ENCODE data around the gene PKN1.
A peak's percentile ranks its signal among the peaks of the same experiment; 100 is the strongest.

Gene PKN1

GRCh38 chr19:14507704-14508542, 74.8 kb downstream of the PKN1 start:
- TF ChIP-seq POLR2A (IDR thresholded peaks at IDR 0.05; ENCODE audit: low read depth, low read length): no peak
- DNase-seq (ENCODE audit: insufficient read length, low spot score) (no peak), FAIRE-seq (no peak)

DNA sequence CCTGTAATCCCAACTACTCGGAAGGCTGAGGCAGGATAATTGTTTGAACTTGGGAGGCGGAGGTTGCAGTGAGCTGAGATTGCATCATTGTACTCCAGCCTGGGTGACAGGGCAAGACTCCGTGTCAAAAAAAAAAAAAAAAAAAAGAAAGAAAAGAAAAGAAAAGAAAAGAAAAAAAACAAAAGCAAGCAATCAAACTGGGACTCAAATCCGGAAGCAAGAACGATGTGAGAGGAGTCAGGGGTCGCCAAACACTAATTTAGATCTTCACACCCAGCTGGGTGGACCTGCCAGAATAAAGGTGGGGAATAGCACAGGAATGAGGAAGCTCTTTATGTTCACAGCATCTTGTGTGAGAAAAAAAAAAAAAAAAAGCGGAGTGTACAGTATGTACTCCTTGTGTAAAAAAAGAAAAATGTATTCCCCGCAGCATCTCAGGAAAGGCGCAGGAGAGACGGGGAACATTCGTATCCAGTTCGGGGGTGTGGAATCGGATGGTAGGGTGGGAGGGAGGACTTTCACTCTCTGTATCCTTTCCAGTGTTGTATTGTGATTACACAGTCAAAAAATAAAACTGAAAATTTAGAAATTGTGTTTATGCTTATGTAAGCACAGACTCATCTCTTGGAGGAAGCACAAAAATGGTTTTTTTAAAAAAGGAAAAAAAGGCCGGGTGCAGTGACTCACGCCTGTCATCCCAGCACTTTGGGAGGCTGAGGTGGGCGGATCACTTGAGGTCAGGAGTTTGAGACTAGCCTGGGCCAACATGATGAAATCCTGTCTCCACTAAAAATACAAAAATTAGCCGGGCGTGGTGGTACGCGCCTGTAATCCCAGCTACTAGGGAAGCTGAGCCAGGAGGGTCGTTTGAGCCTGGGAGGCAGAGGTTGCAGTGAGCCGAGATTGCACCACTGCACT, 77.5 kb downstream of the PKN1 start:
- DNase-seq (ENCODE audit: insufficient read length, low spot score) (no peak), FAIRE-seq (no peak)
- TF ChIP-seq POLR2A (IDR thresholded peaks at IDR 0.05; ENCODE audit: low read depth, low read length): no peak

DNA sequence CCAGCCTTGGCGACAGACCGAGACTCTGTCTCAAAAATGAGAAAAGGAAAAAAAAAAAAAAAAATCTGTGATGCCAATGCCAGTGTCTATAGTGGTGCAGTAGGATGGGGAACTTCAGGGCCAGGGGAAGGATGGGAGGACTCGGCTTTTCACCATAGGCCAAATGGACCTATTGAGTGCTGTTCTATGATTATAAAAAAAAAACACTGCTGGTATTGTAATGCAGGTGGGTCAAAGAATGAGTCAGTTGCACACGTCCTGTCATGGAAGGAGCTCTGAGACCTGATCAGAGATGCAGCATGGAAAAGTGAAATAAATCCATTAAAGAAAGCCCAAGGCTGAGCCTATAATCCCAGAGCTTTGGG, 78.1 kb downstream of the PKN1 start:
- FAIRE-seq (no peak), DNase-seq (ENCODE audit: insufficient read length, low spot score) (no peak)
- no peak for TF ChIP-seq POLR2A (IDR thresholded peaks at IDR 0.05; ENCODE audit: low read depth, low read length)

DNA sequence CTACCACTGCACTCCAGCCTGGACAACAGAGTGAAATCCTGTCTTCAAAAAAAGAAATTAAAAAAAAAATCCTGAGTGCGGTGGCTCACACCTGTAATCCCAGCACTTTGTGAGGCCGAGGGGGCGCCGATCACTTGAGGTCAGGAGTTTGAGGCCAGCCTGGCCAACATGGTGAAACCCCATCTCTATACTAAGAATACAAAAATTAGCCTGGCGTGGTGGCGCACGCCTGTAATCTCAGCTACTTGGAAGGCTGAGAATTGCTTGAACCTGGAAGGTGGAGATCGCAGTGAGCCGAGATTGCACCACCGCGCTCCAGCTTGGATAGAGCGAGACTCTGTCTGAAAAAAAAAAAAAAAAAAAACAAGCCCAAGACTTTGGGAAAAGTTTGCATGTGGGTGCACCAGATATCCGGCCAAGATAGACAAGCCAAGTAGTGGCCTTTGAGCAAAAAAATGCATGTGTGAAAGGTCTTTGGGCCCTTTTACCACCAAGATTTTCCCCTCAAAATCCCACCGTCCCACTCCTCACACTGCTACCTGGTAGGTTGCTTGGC, 79.4 kb downstream of the PKN1 start:
- DNase-seq (ENCODE audit: insufficient read length, low spot score): no peak
- no peak for TF ChIP-seq POLR2A (IDR thresholded peaks at IDR 0.05; ENCODE audit: low read depth, low read length)
- no peak for FAIRE-seq

DNA sequence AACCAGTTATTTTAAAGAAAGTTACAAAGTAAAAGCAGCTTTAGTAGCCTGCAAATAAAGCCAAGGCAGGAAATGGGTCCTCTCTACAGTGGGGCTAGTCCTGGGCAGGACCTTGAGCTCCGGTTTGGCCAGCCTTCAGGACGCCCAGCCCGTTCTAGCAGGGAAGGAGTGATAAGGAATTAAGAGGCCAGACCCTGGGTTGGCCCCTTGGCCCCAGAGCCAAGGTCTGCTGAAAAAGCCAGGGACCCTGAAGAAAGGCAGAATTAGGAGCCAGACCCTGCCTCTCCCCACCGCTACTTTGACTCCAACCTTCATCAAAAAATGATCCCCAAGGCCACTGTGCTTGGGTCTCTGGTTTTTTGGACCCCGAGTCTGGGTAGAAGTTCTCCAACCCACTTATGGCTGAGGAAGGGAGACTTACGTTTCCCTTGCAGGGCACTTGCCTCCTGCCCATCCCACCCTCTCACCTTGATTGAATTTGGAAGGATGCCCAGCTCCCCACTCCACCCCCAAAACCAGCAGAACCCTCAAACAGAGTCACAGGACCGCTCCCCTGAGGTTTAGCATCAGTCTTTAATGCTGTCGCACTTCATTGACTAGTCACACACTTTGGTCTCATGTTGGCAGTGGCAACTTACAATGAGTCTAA, 81.2 kb downstream of the PKN1 start:
- no peak for TF ChIP-seq POLR2A (IDR thresholded peaks at IDR 0.05; ENCODE audit: low read depth, low read length)
- DNase-seq (ENCODE audit: insufficient read length, low spot score) (no peak), FAIRE-seq (no peak)

DNA sequence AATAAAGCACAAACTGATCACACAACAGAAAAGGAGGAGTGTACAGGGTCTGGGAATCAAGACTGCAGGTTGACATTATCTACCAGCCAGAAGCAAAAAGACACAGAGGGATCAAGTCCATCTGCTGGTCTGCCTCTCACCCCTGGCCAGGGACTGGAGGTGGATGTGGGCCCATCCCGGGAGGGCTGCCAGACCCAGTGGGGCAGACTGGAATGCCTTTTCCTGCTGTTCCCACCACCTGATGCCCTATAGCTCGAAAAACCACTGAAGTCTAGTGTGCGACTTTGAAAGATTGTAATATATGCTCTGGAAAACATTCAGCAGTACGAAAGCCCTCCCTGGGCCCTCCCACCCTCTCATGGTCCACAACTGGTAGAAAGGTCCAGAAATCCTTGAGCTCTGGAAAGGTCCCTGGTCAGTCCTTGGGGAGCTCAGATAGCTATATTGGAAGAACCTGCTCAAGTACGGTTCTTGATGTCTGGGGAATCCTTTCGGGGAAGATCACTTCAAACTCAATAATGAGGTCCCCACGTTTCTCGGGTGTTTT, 82.5 kb downstream of the PKN1 start:
- TF ChIP-seq POLR2A (IDR thresholded peaks at IDR 0.05; ENCODE audit: low read depth, low read length): no peak
- no peak for FAIRE-seq
- DNase-seq (ENCODE audit: insufficient read length, low spot score): no peak

DNA sequence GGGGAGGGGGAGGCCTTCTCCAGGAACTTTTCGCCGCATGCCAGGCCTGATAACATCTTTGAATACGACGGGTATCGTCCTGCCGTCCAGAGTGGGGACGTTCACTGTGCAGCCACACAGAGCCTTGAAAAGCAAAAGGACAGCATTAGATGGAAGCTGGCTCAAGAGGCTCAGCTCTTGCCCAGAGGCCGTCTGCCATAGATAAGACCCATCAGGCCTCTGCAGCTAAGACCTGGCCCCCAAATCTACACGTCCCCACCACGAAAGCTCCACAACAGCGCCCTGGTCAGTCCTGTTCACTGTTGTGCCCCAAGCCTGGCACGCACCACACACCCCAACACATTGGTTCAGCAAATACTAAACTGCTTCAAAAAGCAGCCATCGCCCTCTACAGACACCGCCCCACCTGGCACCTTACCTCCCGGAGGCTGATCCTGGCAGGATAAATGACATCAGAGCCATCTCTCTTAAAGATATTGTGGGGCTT, 83.0 kb downstream of the PKN1 start:
- no peak for TF ChIP-seq POLR2A (IDR thresholded peaks at IDR 0.05; ENCODE audit: low read depth, low read length)
- DNase-seq (ENCODE audit: insufficient read length, low spot score) (no peak), FAIRE-seq (no peak)

GRCh38 chr19:14516746-14517438, 83.8 kb downstream of the PKN1 start:
- FAIRE-seq: no peak
- no peak for DNase-seq (ENCODE audit: insufficient read length, low spot score)
- TF ChIP-seq POLR2A (IDR thresholded peaks at IDR 0.05; ENCODE audit: low read depth, low read length): no peak

DNA sequence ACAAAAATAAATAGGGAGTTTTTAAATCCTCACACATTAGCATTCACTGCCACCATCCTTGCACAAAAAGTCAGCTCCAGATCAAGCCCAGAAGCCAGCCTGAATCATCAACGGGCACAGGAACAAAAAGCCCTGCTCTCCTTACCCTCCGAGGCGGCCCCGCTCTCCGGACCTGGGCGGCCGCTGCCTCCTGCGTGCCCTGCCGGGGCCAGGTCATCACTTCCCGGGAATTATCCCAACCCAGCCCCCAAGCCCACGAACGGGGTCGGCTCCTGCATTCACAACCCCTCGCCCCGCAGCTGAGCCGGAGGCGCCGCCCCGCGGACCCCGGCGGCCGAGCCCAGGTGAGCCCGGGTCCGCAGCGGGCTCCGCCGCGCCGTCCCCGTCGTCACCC, 84.3 kb downstream of the PKN1 start:
- FAIRE-seq (no peak), DNase-seq (ENCODE audit: insufficient read length, low spot score) (no peak)
- TF ChIP-seq POLR2A (IDR thresholded peaks at IDR 0.05; ENCODE audit: low read depth, low read length): no peak

- no peak for FAIRE-seq
- peak; percentile 99 for TF ChIP-seq POLR2A (IDR thresholded peaks at IDR 0.05; ENCODE audit: low read depth, low read length)
- peak; percentile 75 for DNase-seq (ENCODE audit: insufficient read length, low spot score)
These were observed 84.9 kb downstream of the PKN1 start, which contains the start of gene DNAJB1 for GRCh38 chr19:14517840-14518505. Gene DNAJB1, minus strand, starts transcription at chr19:14518397. Its CDS starts 48 bp downstream, at chr19:14518349.

DNA sequence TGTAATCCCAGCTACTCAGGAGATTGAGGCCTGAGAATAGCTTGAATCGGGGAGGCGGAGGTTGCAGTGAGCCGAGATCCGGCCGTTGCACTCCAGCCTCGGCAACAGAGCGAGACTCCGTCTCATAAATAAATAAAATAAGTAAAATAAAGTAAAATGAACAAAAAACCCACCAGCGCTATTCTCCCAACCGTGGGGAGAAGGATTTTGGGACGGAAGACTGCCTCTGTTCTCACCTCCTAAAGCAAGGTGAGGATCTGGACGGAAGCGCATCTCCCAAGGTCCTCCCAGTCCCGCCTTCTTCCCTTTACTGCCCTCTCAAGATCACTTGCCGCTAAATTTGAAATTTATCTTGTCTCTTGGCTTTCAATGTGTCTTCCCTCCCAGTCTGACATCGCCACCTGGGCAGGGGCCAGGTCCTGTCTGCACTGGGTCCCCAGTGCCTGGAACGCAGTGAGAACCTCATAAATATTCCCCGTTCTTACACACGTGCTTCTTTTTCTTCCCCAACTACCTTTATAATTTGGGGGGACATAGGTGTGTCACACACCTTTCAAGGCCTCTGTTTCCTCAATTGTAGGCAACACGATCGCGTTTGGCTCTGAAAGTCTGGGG, 86.2 kb downstream of the PKN1 start:
- DNase-seq (ENCODE audit: insufficient read length, low spot score) (no peak), FAIRE-seq (no peak)
- no peak for TF ChIP-seq POLR2A (IDR thresholded peaks at IDR 0.05; ENCODE audit: low read depth, low read length)

DNA sequence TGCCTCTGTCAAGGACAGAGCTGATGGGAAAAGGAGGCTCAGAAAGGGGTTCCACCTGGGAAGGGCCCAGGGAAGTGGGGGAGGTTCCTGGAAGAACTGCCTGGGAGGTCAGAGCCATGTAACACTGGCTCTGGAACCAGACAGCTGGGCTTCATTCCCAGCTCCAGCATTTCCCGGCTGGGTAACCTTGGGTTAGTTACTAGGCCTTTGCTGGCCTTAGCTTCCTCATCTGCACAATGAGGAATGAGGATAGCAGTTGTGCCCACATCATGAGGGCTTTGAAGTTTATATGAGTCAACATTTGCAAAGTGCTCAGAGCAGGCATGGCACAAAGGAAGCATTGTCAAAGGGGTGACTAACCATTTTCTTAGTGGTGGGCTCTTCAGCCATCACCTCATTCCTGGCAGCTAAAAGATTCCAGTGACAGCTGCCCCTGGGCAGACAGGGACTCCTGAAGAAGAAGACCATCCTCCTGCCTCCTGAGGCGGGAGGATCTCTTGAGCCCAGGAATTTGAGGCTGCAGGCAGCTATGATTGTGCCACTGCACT, 86.8 kb downstream of the PKN1 start:
- no peak for TF ChIP-seq POLR2A (IDR thresholded peaks at IDR 0.05; ENCODE audit: low read depth, low read length)
- DNase-seq (ENCODE audit: insufficient read length, low spot score) (peak; percentile 83), FAIRE-seq (peak; percentile 81)
